Measurements from ENCODE around the gene S100A16.
A peak's percentile ranks its signal among the peaks of the same experiment; 100 is the strongest.
"Not testable (repeated sequence)": the region's sequence is repeated elsewhere in the genome, so short reads cannot be mapped to it uniquely, and the experiment has no call there.

The S100A16 gene

GRCh38 chr1:153565529-153566374 lies 47.2 kb downstream of the S100A16 start, which contains the start of gene S100A2:
Gene S100A2, minus strand, starts transcription at chr1:153565844. Its CDS starts 1,967 bp downstream, at chr1:153563877.
- ChIA-PET POLR2A (interaction anchor here (0.7 kb wide), 1 partner anchor 16 kb away, joined by 6 read pairs; no protein-coding TSS in a partner anchor), CTCF (interaction anchor here (0.9 to 8.3 kb wide), 8 partner anchors 15 to 213 kb away, joined by 3 to 73 read pairs (median 4); partner anchors contain the start of genes S100A1, S100A13 and S100A6)
- peak; percentile 75 for DNase-seq (ENCODE audit: extremely low spot score)
- TF ChIP-seq CTCF (IDR thresholded peaks at IDR 0.05; ENCODE audit: control extremely low read depth, extremely low read depth, low read depth, missing control alignments) = no peak

- ChIA-PET POLR2A (no interaction called here), CTCF (interaction anchor here (0.8 to 8.3 kb wide), 5 partner anchors 10 to 54 kb away, joined by 3 to 73 read pairs (median 5); partner anchors contain the start of gene S100A6)
- no peak for TF ChIP-seq CTCF (IDR thresholded peaks at IDR 0.05; ENCODE audit: control extremely low read depth, extremely low read depth, low read depth, missing control alignments)
Observed at GRCh38 chr1:153563991-153564390, 48.9 kb downstream of the S100A16 start.

GRCh38 chr1:153563483-153563901 lies 49.4 kb downstream of the S100A16 start:
- POLR2A ChIA-PET = no interaction called here
- no peak for DNase-seq (ENCODE audit: extremely low spot score)
- CTCF ChIA-PET = interaction anchor here (0.8 to 8.3 kb wide), 4 partner anchors 10 to 53 kb away, joined by 3 to 73 read pairs (median 5); partner anchors contain the start of gene S100A6
- no peak for TF ChIP-seq CTCF (IDR thresholded peaks at IDR 0.05; ENCODE audit: control extremely low read depth, extremely low read depth, low read depth, missing control alignments)

More at GRCh38 chr1:153563991-153564390, 48.9 kb downstream of the S100A16 start:
- no peak for DNase-seq (ENCODE audit: extremely low spot score)

GRCh38 chr1:153562021-153562420 lies 50.9 kb downstream of the S100A16 start:
- CTCF ChIA-PET = interaction anchor here (1.3 to 8.3 kb wide), 8 partner anchors 9 to 157 kb away, joined by 3 to 73 read pairs (median 7); partner anchors contain the start of genes S100A4 and S100A6
- POLR2A ChIA-PET; DNase-seq (ENCODE audit: extremely low spot score): not testable (repeated sequence)

- TF ChIP-seq CTCF (IDR thresholded peaks at IDR 0.05; ENCODE audit: control extremely low read depth, extremely low read depth, low read depth, missing control alignments) = no peak
- POLR2A ChIA-PET = no interaction called here
- no peak for DNase-seq (ENCODE audit: extremely low spot score)
- CTCF ChIA-PET = interaction anchor here (1.3 to 8.3 kb wide), 9 partner anchors 8 to 157 kb away, joined by 3 to 73 read pairs (median 7); partner anchors contain the start of genes S100A4 and S100A6
Observed at GRCh38 chr1:153561466-153561985, 51.4 kb downstream of the S100A16 start.

- TF ChIP-seq CTCF (IDR thresholded peaks at IDR 0.05; ENCODE audit: control extremely low read depth, extremely low read depth, low read depth, missing control alignments) = no peak
- no peak for DNase-seq (ENCODE audit: extremely low spot score)
- POLR2A ChIA-PET = no interaction called here
- CTCF ChIA-PET = interaction anchor here (1.3 to 8.3 kb wide), 9 partner anchors 8 to 156 kb away, joined by 3 to 73 read pairs (median 7); partner anchors contain the start of genes S100A4 and S100A6
Observed at GRCh38 chr1:153560771-153561465, 52.0 kb downstream of the S100A16 start.

Measured in GM10248 (cell line).